H9 (cell line): ENCODE measurements around the gene ENO4. TPM values are rescaled to one million over a fixed set of nuclear protein-coding genes. Genes with fewer than 3 reads are reported as not detected.

Source experiments
- DNase-seq: peaks from one replicate; pipeline ENCODE4 v3.0.0-alpha.2; 2017
- H2AFZ ChIP-seq: one replicate; pipeline ENCODE4 v1.6.1; 2013; ENCODE audit warnings: mild to moderate bottlenecking, low read length, control low read depth, moderate library complexity
- H2AK5ac ChIP-seq: 2 replicates; pipeline ENCODE4 v1.6.1; 2013; ENCODE audit warnings: low read length, control low read depth, mixed read lengths; ENCODE audit not compliant: insufficient read length
- H2BK120ac ChIP-seq: one replicate; pipeline ENCODE4 v1.6.1; 2013; ENCODE audit warnings: low read depth, mild to moderate bottlenecking, low read length, control low read depth, inconsistent platforms; ENCODE audit not compliant: poor library complexity, severe bottlenecking
- H2BK12ac ChIP-seq: 2 replicates; pipeline ENCODE4 v1.6.1; 2013; ENCODE audit warnings: low read length, control low read depth, mixed read lengths, low read depth; ENCODE audit not compliant: insufficient read length
- H2BK15ac ChIP-seq: 2 replicates; pipeline ENCODE4 v1.6.1; 2013; ENCODE audit warnings: low read depth, low read length, control low read depth
- H2BK20ac ChIP-seq: one replicate; pipeline ENCODE4 v1.6.1; 2013; ENCODE audit warnings: low read depth, mild to moderate bottlenecking, low read length, control low read depth, inconsistent platforms; ENCODE audit not compliant: poor library complexity, severe bottlenecking
- H2BK5ac ChIP-seq: 2 replicates; pipeline ENCODE4 v1.6.1; 2013; ENCODE audit warnings: low read length, control low read depth, mixed read lengths; ENCODE audit not compliant: insufficient read length
- H3K14ac ChIP-seq: 2 replicates; pipeline ENCODE4 v1.6.1; 2013; ENCODE audit warnings: low read length, control low read depth; ENCODE audit not compliant: insufficient read depth
- H3K18ac ChIP-seq: 2 replicates; pipeline ENCODE4 v1.6.1; 2013; ENCODE audit warnings: low read depth, mild to moderate bottlenecking, mixed read lengths, low read length, control low read depth; ENCODE audit not compliant: insufficient read length
- H3K23ac ChIP-seq: 2 replicates; pipeline ENCODE4 v1.6.1; 2013; ENCODE audit warnings: low read length, control low read depth, mixed read lengths, low read depth; ENCODE audit not compliant: insufficient read length
- H3K23me2 ChIP-seq: 2 replicates; pipeline ENCODE4 v1.6.1; 2013; ENCODE audit warnings: low read depth, mild to moderate bottlenecking, mixed read lengths, low read length, control low read depth; ENCODE audit not compliant: insufficient read length, poor library complexity, severe bottlenecking
- H3K27ac ChIP-seq: 2 replicates; pipeline ENCODE4 v1.5.1; 2013; ENCODE audit warnings: low read length, control low read depth, mixed read lengths, low read depth; ENCODE audit not compliant: insufficient read length
- H3K27me3 ChIP-seq: 2 replicates; pipeline ENCODE4 v1.6.1; 2013; ENCODE audit warnings: low read length, control low read depth, inconsistent platforms; ENCODE audit not compliant: insufficient read depth
- H3K4ac ChIP-seq: 2 replicates; pipeline ENCODE4 v1.6.1; 2013; ENCODE audit warnings: low read depth, mild to moderate bottlenecking, control low read depth, inconsistent platforms, low read length, moderate library complexity
- H3K4me1 ChIP-seq: 2 replicates; pipeline ENCODE4 v1.6.1; 2013; ENCODE audit warnings: low read length, control low read depth, inconsistent platforms; ENCODE audit not compliant: insufficient read depth
- H3K4me2 ChIP-seq: 2 replicates; pipeline ENCODE4 v1.6.1; 2013; ENCODE audit warnings: low read length, control low read depth, mixed read lengths; ENCODE audit not compliant: insufficient read length, insufficient read depth
- H3K56ac ChIP-seq: 2 replicates; pipeline ENCODE4 v1.6.1; 2013; ENCODE audit warnings: low read depth, mild to moderate bottlenecking, mixed read lengths, low read length, control low read depth; ENCODE audit not compliant: insufficient read length
- H3K79me1 ChIP-seq: 2 replicates; pipeline ENCODE4 v1.6.1; 2013; ENCODE audit warnings: low read depth, mild to moderate bottlenecking, moderate library complexity, low read length, control low read depth, inconsistent platforms; ENCODE audit not compliant: insufficient read depth, poor library complexity, severe bottlenecking
- H3K79me2 ChIP-seq: 2 replicates; pipeline ENCODE4 v1.6.1; 2013; ENCODE audit warnings: low read length, control low read depth, inconsistent platforms; ENCODE audit not compliant: insufficient read depth
- H3K9ac ChIP-seq: 2 replicates; pipeline ENCODE4 v1.6.1; 2013; ENCODE audit warnings: low read length, control low read depth, mixed read lengths; ENCODE audit not compliant: insufficient read length; ENCODE audit errors: extremely low read depth
- H3K9me3 ChIP-seq: one replicate; pipeline ENCODE4 v1.6.1; 2013; ENCODE audit warnings: low read depth, low read length, inconsistent platforms; ENCODE audit not compliant: control insufficient read depth
- H3T11ph ChIP-seq: one replicate; pipeline ENCODE4 v1.6.1; 2013; ENCODE audit warnings: mild to moderate bottlenecking, low read length, control low read depth, inconsistent platforms
- H4K20me1 ChIP-seq: one replicate; pipeline ENCODE4 v1.6.1; 2013; ENCODE audit not compliant: control insufficient read depth, insufficient read length, insufficient read depth
- H4K5ac ChIP-seq: 2 replicates; pipeline ENCODE4 v1.6.1; 2013; ENCODE audit warnings: low read depth, mild to moderate bottlenecking, mixed read lengths, low read length, control low read depth; ENCODE audit not compliant: insufficient read length
- H4K8ac ChIP-seq: replicated peaks from 2 replicates; pipeline ENCODE4 v1.6.1; 2013; ENCODE audit warnings: low read length, control low read depth, mixed read lengths, low read depth; ENCODE audit not compliant: insufficient read length
- H4K91ac ChIP-seq: 2 replicates; pipeline ENCODE4 v1.6.1; 2013; ENCODE audit warnings: low read depth, mild to moderate bottlenecking, moderate library complexity, mixed read lengths, low read length, control low read depth; ENCODE audit not compliant: insufficient read length
- H3K27ac Mint-ChIP-seq, 3 experiments: 2 replicates in 2 of 3; 3 replicates in 1 of 3; pipeline ENCODE4 v1.8.0; 2020 to 2021; ENCODE audit warnings: mixed read lengths in 3 of 3, mild to moderate bottlenecking in 1 of 3, moderate library complexity in 1 of 3
- H3K27me3 Mint-ChIP-seq: 2 replicates; pipeline ENCODE4 v1.8.0; 2021; ENCODE audit warnings: low read depth, mild to moderate bottlenecking, moderate library complexity, mixed read lengths
- H3K36me3 Mint-ChIP-seq, 3 experiments: 2 replicates in 2 of 3; 3 replicates in 1 of 3; pipeline ENCODE4 v1.8.0; 2020 to 2021; ENCODE audit warnings: low read depth in 3 of 3, mixed read lengths in 3 of 3; ENCODE audit not compliant: insufficient read depth in 1 of 3
- H3K4me1 Mint-ChIP-seq, 2 experiments: 2 replicates each; pipeline ENCODE4 v1.8.0; 2020; ENCODE audit warnings: mixed read lengths in 2 of 2
- H3K4me3 Mint-ChIP-seq, 2 experiments: 2 replicates in 1 of 2; 3 replicates in 1 of 2; pipeline ENCODE4 v1.8.0; 2020 to 2021; ENCODE audit warnings: mild to moderate bottlenecking in 2 of 2, mixed read lengths in 2 of 2, moderate library complexity in 1 of 2
- H3K9me3 Mint-ChIP-seq, 2 experiments: 2 replicates in 1 of 2; 3 replicates in 1 of 2; pipeline ENCODE4 v1.8.0; 2020; ENCODE audit warnings: mild to moderate bottlenecking in 2 of 2, mixed read lengths in 2 of 2, moderate library complexity in 1 of 2
- CTCF ChIP-seq: fragments of 200-600 bp; sonication (generic); conservative IDR thresholded peaks from 3 replicates; pipeline ENCODE4 v1.8.0; 2021; ENCODE audit warnings: antibody characterized with exemption, mild to moderate bottlenecking
- WGBS: extraction: QIAGEN DNeasy Blood & Tissue Kit; methylation state at CpG from one replicate; pipeline ENCODE4 v1.1.7; 2013; ENCODE audit warnings: missing lambda C conversion rate, low lambda C conversion rate, mixed read lengths; ENCODE audit not compliant: insufficient read length; ENCODE audit errors: extremely low coverage; 5-methylcytosine and 5-hydroxymethylcytosine counted together
- total RNA-seq: library from RNA; stranded (reverse); gene quantifications from 2 replicates; pipeline ENCODE4 v1.2.1, GENCODE V29; 2021

The ENO4 gene
- total RNA-seq, 1 experiment from 2014 or later, result 0.26 TPM

- Histone ChIP-seq H3T11ph (no peak overlapping the region), H2BK20ac (no peak overlapping the region), H3K9me3 (no peaks in the 10 kb centered on the region), H3K23ac (no peak overlapping the region), H4K20me1 (no peaks in the 10 kb centered on the region), H3K23me2 (no peaks in the 10 kb centered on the region), H2BK5ac (no peak overlapping the region), H3K56ac (no peak overlapping the region), H4K5ac (no peak overlapping the region), H3K4me2 (no peak overlapping the region), H2BK12ac (no peak overlapping the region), H3K4me1 (no peaks in the 10 kb centered on the region), H3K27ac (no peak overlapping the region), H2AK5ac (no peak overlapping the region), H2BK15ac (no peak overlapping the region), H2AFZ (no peak overlapping the region), H2BK120ac (no peak overlapping the region), H3K14ac (no peak overlapping the region), H3K4ac (no peak overlapping the region), H3K18ac (no peak overlapping the region), H4K91ac (no peak overlapping the region), H3K27me3 (no peaks in the 10 kb centered on the region), H3K79me2 (no peaks in the 10 kb centered on the region), H4K8ac (no peak overlapping the region), H3K9ac (no peak overlapping the region), H3K79me1 (no peaks in the 10 kb centered on the region)
- Mint-ChIP-seq H3K4me1 (peaks cover 4 to 6% of the 10 kb centered on the region in 2 experiments; a peak in 3 of 4 replicates), H3K36me3 (peaks cover 0 to 15% (median 8%) of the 10 kb centered on the region in 3 experiments; a peak in 4 of 7 replicates), H3K27ac (no peak overlapping the region), H3K27me3 (no peaks in the 10 kb centered on the region), H3K9me3 (no peaks in the 10 kb centered on the region), H3K4me3 (no peak overlapping the region)
- WGBS, result no CpG with 5 or more reads among the region's 1 CpG
- DNase-seq, result no peak
- no peak for TF ChIP-seq CTCF
Observed at GRCh38 chr10:116909307-116909706, 60.0 kb downstream of the ENO4 start.
